Heart right ventricle (tissue), 16 donors: Measurements from ENCODE around the gene TFRC. TPM values are rescaled to one million over a fixed set of nuclear protein-coding genes. Genes with fewer than 3 reads are reported as not detected.
"Not testable (repeated sequence)": the region's sequence is repeated elsewhere in the genome, so short reads cannot be mapped to it uniquely, and the experiment has no call there.

Source experiments
- ATAC-seq, 8 donors: fragments of 200-7000 bp; cut with Tn5 transposase; one replicate each; pipeline ENCODE4 v1.9.1; 2020; ENCODE audit warnings: mild to moderate bottlenecking in 8 of 8, moderate library complexity in 8 of 8, moderate number of reproducible peaks in 1 of 8
- DNase-seq, 2 donors: peaks; one replicate each; pipeline ENCODE4 v3.0.0-alpha.2; 2020
- H3K27ac ChIP-seq, 10 donors: fragments of 200-600 bp; sonication (generic) in 2 of 10; one replicate each; pipeline versions ENCODE4 v1.5.0 to v1.8.0; 2020 to 2022; ENCODE audit warnings: mild to moderate bottlenecking in 3 of 10
- H3K27me3 ChIP-seq, 7 donors: fragments of 200-600 bp; one replicate each; pipeline ENCODE4 v1.8.0; 2021 to 2022; ENCODE audit warnings: mild to moderate bottlenecking in 2 of 7
- H3K36me3 ChIP-seq, 9 donors: fragments of 200-600 bp; sonication (generic) in 1 of 9; one replicate each; pipeline versions ENCODE4 v1.5.0 to v1.8.0; 2020 to 2022; ENCODE audit warnings: mild to moderate bottlenecking in 2 of 9
- H3K4me1 ChIP-seq, 9 donors: fragments of 200-600 bp; sonication (generic) in 1 of 9; one replicate each; pipeline versions ENCODE4 v1.5.0 to v1.8.0; 2020 to 2022; ENCODE audit warnings: mild to moderate bottlenecking in 4 of 9
- H3K4me3 ChIP-seq, 10 donors: fragments of 200-600 bp; sonication (generic) in 2 of 10; one replicate each; pipeline versions ENCODE4 v1.5.0 to v1.8.0; 2020 to 2022; ENCODE audit warnings: mild to moderate bottlenecking in 7 of 10, moderate library complexity in 2 of 10
- H3K9me3 ChIP-seq, 11 donors: fragments of 200-600 bp in 10 of 11; sonication (generic) in 2 of 11; one replicate each; pipeline versions ENCODE4 v1.5.0 to v1.8.0; 2013 to 2022; ENCODE audit warnings: mild to moderate bottlenecking in 2 of 11, control low read depth in 1 of 11, moderate library complexity in 1 of 11
- WGBS, 2 donors: extraction: QIAGEN DNeasy Blood & Tissue Kit; methylation state at CpG; one replicate each; pipeline ENCODE4 v1.1.7; 2013; ENCODE audit warnings: inconsistent platforms in 1 of 2; 5-methylcytosine and 5-hydroxymethylcytosine counted together
- intact Hi-C, 10 donors: fragments of 100-400 bp; cut with DNase I; formaldehyde crosslinking; loops; one replicate each; pipeline versions ENCODE4 v1.11.1 to v1.14.2; 2022
- polyA plus RNA-seq, 2 donors: library from polyadenylated mRNA; stranded (reverse); fragments of 200-250 nt; gene quantifications; one replicate each; pipeline ENCODE4 v1.2.3, GENCODE V29; 2013
- total RNA-seq, 10 donors: library from RNA; stranded (reverse); fragmentation: NEBNext Ultra II Directional in 3 of 10; extraction: Animal tissue kit (Norgen Biotek cat#: 25700) in 3 of 10; gene quantifications; one replicate each; pipeline versions ENCODE4 v1.2.1 to v1.2.4, GENCODE V29; 2021 to 2023
- TF ChIP-seq, protein P1 (sequence below), 9 donors: fragments of 200-600 bp; sonication (generic) in 2 of 9; IDR thresholded peaks; one replicate each; pipeline versions ENCODE4 v1.5.0 to v1.8.0; 2021 to 2022; ENCODE audit warnings: antibody characterized with exemption in 9 of 9, mild to moderate bottlenecking in 5 of 9, moderate library complexity in 1 of 9
- donor health status: Arrhythmogenic right ventricular cardiomyopathy.
- donor health status: ischemic (EF 13 %, LVEDD 7.1; RV severe dilation, severe dysfunction).
- donor health status: healthy with polysubstance abuse.
- donor health status: DM: no; HTN: yes; CAD: no.
- donor health status: DM: no; HTN: no; CAD: no.
- donor health status: ischemic (EF 25% LVEDD 6.9; RV normal size, moderate dysfunction).
- donor health status: ischemic (EF 25% LVEDD 5.7; RV mildly dilated, moderate dysfunction).
- donor health status: healthy.
- donor health status: DM: yes; HTN: yes; CAD: no.
- donor health status: Ischemic cardiomyopathy.
- donor health status: ischemic (EF 35%, LVEDD 5.7; RV mildly dilated, moderate dysfunction).
- donor health status: nonischemic (EF 11% LVEDD 7.7; RV severe dilation, severe dysfunction).
- donor health status: DM: yes; HTN: yes; CAD: no.
- donor health status: PGD.
- donor health status: ischemic (EF 29% LVEDD 5.4; RV normal size, mild dysfunction).
- donor health status: nonischemic (EF 23%, LVEDD 6.1; RV moderate dilation, normal function).

Gene TFRC
- total and polyA plus RNA-seq, 12 donors, result 25.7 to 300 (median 81.5) TPM

DNA sequence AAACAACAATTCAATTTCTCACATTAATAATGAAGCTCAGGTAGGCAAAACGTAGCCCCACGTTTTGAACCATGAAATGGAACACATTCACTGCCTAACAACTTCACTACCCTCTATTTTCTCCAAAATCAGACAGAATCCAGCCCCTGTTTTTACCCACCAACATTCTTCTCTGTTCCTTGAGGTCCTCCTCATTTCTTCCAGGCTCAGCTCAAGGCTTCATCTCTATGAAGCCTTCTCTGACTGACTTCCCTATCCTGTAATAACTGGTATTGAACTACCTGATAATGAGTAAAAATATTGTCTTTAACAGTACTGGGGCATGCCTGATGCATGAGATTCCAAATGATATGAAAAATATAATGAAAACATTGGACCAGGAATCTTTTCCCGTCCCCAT lies 2.2 kb downstream of the TFRC start:
- peaks cover 0 to 40% (median 32%) of the 10 kb centered on the region in 9 donors for H3K4me1 ChIP-seq
- no peak for DNase-seq
- H3K9me3 ChIP-seq, result no peaks in the 10 kb centered on the region
- intact Hi-C loops, result loop anchor here in 4 of 10 donors (2.0 to 10.0 kb wide), 3 partner anchors 113 to 435 kb away; partner anchors contain the start of gene SMCO1 (in 2 of the 4)
- H3K36me3 ChIP-seq, result peaks cover 0 to 26% (median 5%) of the 10 kb centered on the region in 9 donors
- peak overlapping the region in 1 of 10 donors; percentile 99 for H3K27ac ChIP-seq
- 75 to 77% methylated on average over 3 of the region's 3 CpGs for WGBS, 2 donors
- no peak for ATAC-seq
- no peaks in the 10 kb centered on the region for H3K27me3 ChIP-seq
- TF ChIP-seq, protein P1, sequence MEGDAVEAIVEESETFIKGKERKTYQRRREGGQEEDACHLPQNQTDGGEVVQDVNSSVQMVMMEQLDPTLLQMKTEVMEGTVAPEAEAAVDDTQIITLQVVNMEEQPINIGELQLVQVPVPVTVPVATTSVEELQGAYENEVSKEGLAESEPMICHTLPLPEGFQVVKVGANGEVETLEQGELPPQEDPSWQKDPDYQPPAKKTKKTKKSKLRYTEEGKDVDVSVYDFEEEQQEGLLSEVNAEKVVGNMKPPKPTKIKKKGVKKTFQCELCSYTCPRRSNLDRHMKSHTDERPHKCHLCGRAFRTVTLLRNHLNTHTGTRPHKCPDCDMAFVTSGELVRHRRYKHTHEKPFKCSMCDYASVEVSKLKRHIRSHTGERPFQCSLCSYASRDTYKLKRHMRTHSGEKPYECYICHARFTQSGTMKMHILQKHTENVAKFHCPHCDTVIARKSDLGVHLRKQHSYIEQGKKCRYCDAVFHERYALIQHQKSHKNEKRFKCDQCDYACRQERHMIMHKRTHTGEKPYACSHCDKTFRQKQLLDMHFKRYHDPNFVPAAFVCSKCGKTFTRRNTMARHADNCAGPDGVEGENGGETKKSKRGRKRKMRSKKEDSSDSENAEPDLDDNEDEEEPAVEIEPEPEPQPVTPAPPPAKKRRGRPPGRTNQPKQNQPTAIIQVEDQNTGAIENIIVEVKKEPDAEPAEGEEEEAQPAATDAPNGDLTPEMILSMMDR (IDR thresholded peaks at IDR 0.05), result no peak
- peak overlapping the region in 4 of 10 donors; percentile 86 to 100 (median 96) for H3K4me3 ChIP-seq

DNA sequence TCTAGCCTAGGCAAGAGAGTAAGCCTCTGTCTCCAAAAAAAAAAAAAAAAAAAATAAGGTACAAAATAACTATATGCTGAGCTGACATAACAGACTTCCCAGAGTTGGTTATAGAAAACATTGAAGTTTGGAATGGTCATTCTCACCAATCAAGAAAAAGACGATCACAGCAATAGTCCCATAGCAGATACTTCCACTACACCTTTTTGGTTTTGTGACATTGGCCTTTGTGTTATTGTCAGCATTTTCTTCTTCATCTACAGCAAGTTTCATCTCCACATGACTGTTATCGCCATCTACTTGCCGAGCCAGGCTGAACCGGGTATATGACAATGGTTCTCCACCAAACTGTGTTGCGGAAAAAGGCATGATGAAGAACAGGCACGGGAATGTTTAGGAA lies 6.9 kb downstream of the TFRC start:
- intact Hi-C loops, result loop anchor here in 3 of 10 donors (5.0 to 10.0 kb wide), 2 partner anchors 432 to 440 kb away; partner anchors contain the start of gene SMCO1 (in 2 of the 3)
- Histone ChIP-seq H3K4me1 (peaks cover 0 to 31% (median 19%) of the 10 kb centered on the region in 9 donors), H3K27ac (no peak overlapping the region), H3K9me3 (no peaks in the 10 kb centered on the region), H3K36me3 (peaks cover 0 to 72% (median 32%) of the 10 kb centered on the region in 9 donors), H3K27me3 (no peaks in the 10 kb centered on the region), H3K4me3 (no peak overlapping the region)
- ATAC-seq, result no peak
- TF ChIP-seq, protein P1 (IDR thresholded peaks at IDR 0.05), result no peak
- no peak for DNase-seq
- 84 to 90% methylated on average over 6 of the region's 6 CpGs for WGBS, 2 donors

DNA sequence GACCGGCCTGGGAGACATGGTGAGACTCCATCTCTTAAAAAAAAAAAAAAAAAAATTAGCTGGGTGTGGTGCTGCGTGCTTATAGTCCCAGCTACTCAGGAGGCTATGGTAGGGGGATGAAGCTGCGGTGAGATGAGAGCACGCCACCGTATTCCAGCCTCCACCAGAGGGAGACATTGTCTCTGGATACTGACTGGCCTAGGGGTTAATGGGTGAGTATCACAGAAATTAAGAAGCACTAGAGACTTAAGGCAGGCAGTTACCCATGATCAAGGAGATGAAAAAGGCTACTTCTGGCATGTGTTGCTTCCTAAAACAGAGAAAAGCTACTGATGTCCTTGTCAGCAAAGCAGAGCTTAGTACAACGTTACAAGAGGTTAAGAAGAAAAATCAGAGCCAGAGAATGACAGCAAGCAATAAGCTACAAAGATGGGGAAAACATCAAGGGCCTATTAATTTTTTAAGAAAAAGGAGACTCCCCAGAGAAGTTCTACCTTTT lies 8.6 kb downstream of the TFRC start:
- Histone ChIP-seq H3K27me3 (no peaks in the 10 kb centered on the region), H3K4me1 (peaks cover 0 to 19% (median 6%) of the 10 kb centered on the region in 9 donors), H3K9me3 (no peaks in the 10 kb centered on the region), H3K27ac (no peak overlapping the region), H3K4me3 (no peak overlapping the region), H3K36me3 (peaks cover 0 to 90% (median 40%) of the 10 kb centered on the region in 9 donors)
- TF ChIP-seq, protein P1 (IDR thresholded peaks at IDR 0.05), result peak; percentile 39 to 83 (median 78)
- 31 to 35% methylated on average over 6 of the region's 6 CpGs for WGBS, 2 donors
- peak; percentile 88 to 93 (median 91) for ATAC-seq
- peak; percentile 17 to 59 for DNase-seq
- intact Hi-C loops, result loop anchor here (1.0 to 10.0 kb wide), 5 partner anchors 121 to 441 kb away; partner anchors contain the start of gene SMCO1 (in 2 of the 10)

DNA sequence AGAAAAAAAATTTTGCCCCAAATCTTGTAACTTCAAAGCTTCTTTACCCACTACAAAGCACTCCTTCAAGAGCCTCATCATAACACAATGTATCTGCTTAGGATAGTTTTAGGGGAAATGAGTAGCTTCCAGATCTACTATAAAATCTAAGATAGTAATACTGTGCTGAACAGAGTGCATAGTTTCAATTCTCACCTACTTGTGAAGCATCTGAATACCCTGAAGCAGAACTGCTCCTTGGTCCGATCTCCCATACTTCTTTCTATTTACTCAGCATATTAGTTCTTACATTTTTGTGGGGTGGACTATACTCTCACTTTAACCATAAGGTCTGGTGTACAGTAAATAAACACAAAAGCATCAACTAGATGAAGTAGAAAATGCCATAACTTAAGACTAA lies 9.6 kb downstream of the TFRC start:
- H3K4me3 ChIP-seq, result no peak overlapping the region
- intact Hi-C loops, result loop anchor here in 7 of 10 donors (2.0 to 10.0 kb wide), 4 partner anchors 122 to 442 kb away; partner anchors contain the start of gene SMCO1 (in 2 of the 7)
- ATAC-seq, result no peak
- H3K27ac ChIP-seq, result no peak overlapping the region
- TF ChIP-seq, protein P1 (IDR thresholded peaks at IDR 0.05), result no peak
- H3K27me3 ChIP-seq, result no peaks in the 10 kb centered on the region
- no peaks in the 10 kb centered on the region for H3K9me3 ChIP-seq
- DNase-seq, result no peak
- 96 to 100% methylated on average over 1 of the region's 1 CpG for WGBS, 2 donors
- peaks cover 0 to 19% (median 0%) of the 10 kb centered on the region in 9 donors for H3K4me1 ChIP-seq
- H3K36me3 ChIP-seq, result peaks cover 0 to 99% (median 50%) of the 10 kb centered on the region in 9 donors

DNA sequence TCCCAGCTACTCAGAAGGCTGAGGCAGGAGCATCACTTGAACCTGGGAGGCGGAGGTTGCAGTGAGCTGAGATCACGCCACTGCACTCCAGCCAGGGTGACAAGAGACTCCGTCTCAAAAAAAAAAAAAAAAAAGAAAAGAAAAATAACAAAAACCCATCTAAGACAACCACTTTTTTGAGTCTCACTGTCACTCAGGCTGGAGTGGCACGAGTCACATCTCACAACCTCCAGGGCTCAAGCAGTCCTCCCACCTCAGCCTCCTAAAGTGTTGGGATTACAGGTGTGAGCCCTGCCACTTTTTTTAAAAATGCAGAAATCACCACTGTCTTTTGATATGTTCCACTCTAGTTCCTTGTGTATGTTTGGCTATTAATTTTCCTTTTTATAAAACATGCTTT lies 13.1 kb downstream of the TFRC start:
- H3K9me3 ChIP-seq, ATAC-seq, H3K27ac ChIP-seq, H3K4me3 ChIP-seq, intact Hi-C loops, H3K27me3 ChIP-seq, DNase-seq: not testable (repeated sequence)
- 92 to 94% methylated on average over 4 of the region's 4 CpGs for WGBS, 2 donors
- peaks cover 0 to 100% (median 77%) of the 10 kb centered on the region in 9 donors for H3K36me3 ChIP-seq
- peaks cover 0 to 19% (median 0%) of the 10 kb centered on the region in 9 donors for H3K4me1 ChIP-seq
